ENCODE measurements around the gene KISS1.

GRCh38 chr1:204157962-204158361, 38.3 kb downstream of the KISS1 start:
- TF ChIP-seq CTCF (IDR thresholded peaks at IDR 0.05; ENCODE audit: poor library complexity): no peak
- TF ChIP-seq EZH2 (IDR thresholded peaks at IDR 0.05; ENCODE audit: borderline replicate concordance): no peak
- TF ChIP-seq EZH2phosphoT487 (IDR thresholded peaks at IDR 0.05; ENCODE audit: low read depth, severe bottlenecking, unreplicated experiment): no peak

All from hepatocyte (in vitro differentiated cells).